Ascending aorta (tissue), 2 donors: ENCODE measurements around the gene GTPBP6. TPM values are rescaled to one million over a fixed set of nuclear protein-coding genes. Genes with fewer than 3 reads are reported as not detected.

Experiments used
- DNase-seq, 2 donors: peaks; one replicate each; pipeline ENCODE4 v3.0.0-alpha.2; 2019; ENCODE audit warnings: low spot score in 2 of 2
- H3K27ac ChIP-seq, 2 donors: fragments of 200-600 bp; sonication (generic); one replicate each; pipeline ENCODE4 v1.5.1; 2016 to 2017; ENCODE audit warnings: mild to moderate bottlenecking in 1 of 2
- H3K27me3 ChIP-seq: fragments of 200-600 bp; sonication (generic); one replicate; pipeline ENCODE4 v1.5.1; 2017
- H3K36me3 ChIP-seq, 2 donors: fragments of 200-600 bp; sonication (generic); one replicate each; pipeline ENCODE4 v1.5.1; 2016
- H3K4me1 ChIP-seq, 2 donors: fragments of 200-600 bp; sonication (generic); one replicate each; pipeline ENCODE4 v1.5.1; 2016 to 2017; ENCODE audit warnings: mild to moderate bottlenecking in 1 of 2
- H3K4me3 ChIP-seq, 2 donors: fragments of 200-600 bp; sonication (generic); one replicate each; pipeline ENCODE4 v1.5.1; 2016 to 2017; ENCODE audit warnings: mild to moderate bottlenecking in 1 of 2
- H3K9me3 ChIP-seq, 2 donors: fragments of 200-600 bp; sonication (generic); one replicate each; pipeline ENCODE4 v1.5.1; 2016
- CTCF ChIP-seq, 3 experiments: fragments of 200-600 bp in 2 of 3; fragments of 450-650 bp in 1 of 3; sonication (generic) in 2 of 3; IDR thresholded peaks; one replicate each; pipeline ENCODE4 v1.5.1; 2016 to 2019; ENCODE audit warnings: antibody characterized with exemption in 3 of 3, mild to moderate bottlenecking in 1 of 3, moderate library complexity in 1 of 3
- intact Hi-C: fragments of 100-400 bp; cut with DNase I; formaldehyde crosslinking; loops from one replicate; pipeline ENCODE4 v1.15.1; 2023
- total RNA-seq: library from RNA; depleted of rRNA; stranded (reverse); fragments of >200 nt; gene quantifications from one replicate; pipeline ENCODE4 v1.1.0, GENCODE V29; 2016

The GTPBP6 gene
- 56.2 TPM for total RNA-seq

GRCh38 chrX:318739-319578, at the start of gene GTPBP6:
TSS of gene GTPBP6 (minus strand) at chrX:318796. CDS start at chrX:318787, 9 bp downstream.
- peak in 2 of 3 experiments; percentile 18 to 21 for TF ChIP-seq CTCF (IDR thresholded peaks at IDR 0.05)
- Histone ChIP-seq H3K4me3 (peak within 1 kb of the TSS; percentile 74 to 98), H3K4me1 (peaks cover 0 to 16% of the 10 kb centered on the region in 2 donors), H3K27ac (peak within 1 kb of the TSS; percentile 91 to 96), H3K36me3 (peaks cover 10 to 22% of the 10 kb centered on the region in 2 donors), H3K9me3 (no peaks in the 10 kb centered on the region), H3K27me3 (no peaks in the 10 kb centered on the region)
- intact Hi-C loops, result loop anchor here (1.0 kb wide), 4 partner anchors 36 to 1272 kb away; partner anchors contain the start of genes AKAP17A and SLC25A6
- DNase-seq, result peak; percentile 99 to 100

- H3K4me1 ChIP-seq, result no peaks in the 10 kb centered on the region
- H3K9me3 ChIP-seq, result no peaks in the 10 kb centered on the region
Observed at GRCh38 chrX:367866-368265, 49.3 kb upstream of the GTPBP6 start.

GRCh38 chrX:367349-367748, 48.8 kb upstream of the GTPBP6 start:
- H3K4me1 ChIP-seq, result no peaks in the 10 kb centered on the region
- no peak overlapping the region for H3K4me3 ChIP-seq
- no peak for TF ChIP-seq CTCF (IDR thresholded peaks at IDR 0.05)
- intact Hi-C loops, result no loop called here
- H3K27ac ChIP-seq, result no peak overlapping the region
- no peaks in the 10 kb centered on the region for H3K36me3 ChIP-seq
- DNase-seq, result no peak
- no peaks in the 10 kb centered on the region for H3K9me3 ChIP-seq
- no peaks in the 10 kb centered on the region for H3K27me3 ChIP-seq

More at GRCh38 chrX:367866-368265, 49.3 kb upstream of the GTPBP6 start:
- H3K36me3 ChIP-seq, result no peaks in the 10 kb centered on the region
- no peaks in the 10 kb centered on the region for H3K27me3 ChIP-seq
- TF ChIP-seq CTCF (IDR thresholded peaks at IDR 0.05), result no peak
- no peak for DNase-seq
- no peak overlapping the region for H3K4me3 ChIP-seq
- intact Hi-C loops, result no loop called here
- no peak overlapping the region for H3K27ac ChIP-seq

GRCh38 chrX:363621-364375, 45.2 kb upstream of the GTPBP6 start:
- Histone ChIP-seq H3K4me1 (no peaks in the 10 kb centered on the region), H3K27ac (no peak overlapping the region), H3K36me3 (peaks cover 8 to 17% of the 10 kb centered on the region in 2 donors), H3K9me3 (peaks cover 13 to 15% of the 10 kb centered on the region in 2 donors), H3K27me3 (no peaks in the 10 kb centered on the region), H3K4me3 (no peak overlapping the region)
- no peak for DNase-seq
- intact Hi-C loops, result no loop called here
- no peak for TF ChIP-seq CTCF (IDR thresholded peaks at IDR 0.05)

GRCh38 chrX:362937-363620, 44.5 kb upstream of the GTPBP6 start:
- Histone ChIP-seq H3K9me3 (peaks cover 13 to 15% of the 10 kb centered on the region in 2 donors), H3K36me3 (peaks cover 8 to 17% of the 10 kb centered on the region in 2 donors), H3K27ac (no peak overlapping the region), H3K27me3 (no peaks in the 10 kb centered on the region), H3K4me3 (no peak overlapping the region), H3K4me1 (no peaks in the 10 kb centered on the region)
- no peak for DNase-seq
- TF ChIP-seq CTCF (IDR thresholded peaks at IDR 0.05), result no peak
- intact Hi-C loops, result no loop called here
